ENCODE results near the gene UBE2C. TPM values are rescaled to one million over a fixed set of nuclear protein-coding genes. Genes with fewer than 3 reads are reported as not detected.

UBE2C gene
- total and polyA plus RNA-seq, 2 of the 8 experiments (the other 6 are each of a cell fraction or from before 2014, with no cell fraction given), result 243 to 326 TPM

DNA sequence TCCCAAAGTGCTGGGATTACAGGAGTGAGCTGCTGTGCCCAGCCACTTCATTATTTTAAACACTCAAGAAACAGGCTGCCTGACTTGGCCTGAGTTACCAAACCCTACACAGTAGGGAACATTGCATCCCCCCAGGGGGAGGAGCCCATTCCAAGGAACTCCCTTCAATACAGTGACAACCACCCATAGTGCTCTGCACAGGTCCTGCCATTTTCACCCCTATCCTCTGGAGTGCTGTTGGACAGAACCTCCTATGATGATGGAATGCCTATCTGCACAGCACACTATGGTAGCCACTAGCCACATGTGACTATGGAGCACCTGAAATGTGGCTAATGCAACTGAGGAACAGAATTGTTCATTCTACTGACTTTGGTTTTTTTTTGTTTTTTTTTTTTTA is 33.0 kb downstream of the UBE2C start:
- Histone ChIP-seq H3K18ac (ENCODE audit: extremely low read depth, low read length) (no peak overlapping the region), H3K27ac (ENCODE audit: low read depth, low read length) (no peak overlapping the region), H3K23me2 (ENCODE audit: low read depth, low read length) (no peaks in the 10 kb centered on the region), H2AFZ (ENCODE audit: low read length) (no peak overlapping the region), H3K23ac (ENCODE audit: insufficient read length) (no peak overlapping the region), H3K56ac (replicated peaks; ENCODE audit: insufficient read length, low read depth, low read length) (no peak overlapping the region), H4K91ac (replicated peaks; ENCODE audit: insufficient read length, low read length) (no peak overlapping the region), H2BK120ac (replicated peaks; ENCODE audit: low read depth, low read length) (no peak overlapping the region), H4K5ac (ENCODE audit: insufficient read length, low read depth, low read length) (no peak overlapping the region), H3K4me3 (ENCODE audit: extremely low read depth in 1 of 4, insufficient read depth in 2 of 4, low read depth in 3 of 4, low read length in 4 of 4) (no peak overlapping the region), H2BK15ac (ENCODE audit: low read length) (no peak overlapping the region), H3K79me1 (ENCODE audit: low read depth, low read length) (no peaks in the 10 kb centered on the region), H3K9me3 (ENCODE audit: insufficient read depth in 2 of 2, low read depth in 1 of 2, low read length in 1 of 2) (no peaks in the 10 kb centered on the region), H4K8ac (ENCODE audit: extremely low read depth, insufficient read depth, low read length) (no peak overlapping the region), H3K27me3 (replicated peaks in 1 of 4; ENCODE audit: control insufficient read depth in 3 of 4, extremely low read depth in 1 of 4, insufficient read depth in 3 of 4, low read length in 3 of 4) (no peaks in the 10 kb centered on the region), H3K4ac (replicated peaks; ENCODE audit: insufficient read length, low read depth, low read length) (no peak overlapping the region), H3K36me3 (ENCODE audit: control insufficient read depth in 2 of 4, insufficient read depth in 4 of 4, low read length in 3 of 4) (peaks cover 15 to 61% (median 27%) of the 10 kb centered on the region in 4 experiments), H3K9ac (replicated peaks in 1 of 4; ENCODE audit: extremely low read depth in 1 of 4, low read depth in 3 of 4, low read length in 3 of 4) (no peak overlapping the region), H4K20me1 (replicated peaks in 1 of 2; ENCODE audit: control insufficient read depth in 1 of 2, insufficient read depth in 2 of 2, low read length in 2 of 2) (no peaks in the 10 kb centered on the region), H3K14ac (ENCODE audit: insufficient read length) (no peak overlapping the region), H2BK12ac (ENCODE audit: low read depth, low read length) (no peak overlapping the region), H3K4me1 (replicated peaks in 1 of 4; ENCODE audit: control insufficient read depth in 3 of 4, insufficient read depth in 4 of 4, low read length in 3 of 4) (no peaks in the 10 kb centered on the region), H2AK5ac (ENCODE audit: low read depth, low read length) (no peak overlapping the region), H2BK20ac (ENCODE audit: low read length) (no peak overlapping the region), H2BK5ac (ENCODE audit: low read depth, low read length) (no peak overlapping the region), H3K79me2 (ENCODE audit: control insufficient read depth in 1 of 2, insufficient read depth in 2 of 2, low read length in 2 of 2) (no peaks in the 10 kb centered on the region; a peak in 1 of 4 replicates), H3K4me2 (ENCODE audit: insufficient read depth in 1 of 2, low read depth in 2 of 2, low read length in 2 of 2) (no peak overlapping the region)
- FAIRE-seq (no peak), DNase-seq (ENCODE audit: low read depth in 1 of 2, low spot score in 2 of 2) (no peak)
- CTCF ChIA-PET (ENCODE audit: partially characterized antibody), result interaction anchor here (1.2 kb wide), 2 partner anchors 22 to 46 kb away, joined by 3 to 6 read pairs; no protein-coding TSS in a partner anchor
- POLR2A ChIA-PET (ENCODE audit: partially characterized antibody), result interaction anchor here (0.7 to 13.8 kb wide), 7 partner anchors 9 to 89 kb away, joined by 3 to 178 read pairs (median 5); partner anchors contain the start of genes ACOT8, PCIF1, SNX21 and ZSWIM1
- no peak for TF ChIP-seq EP300 (IDR thresholded peaks at IDR 0.05; ENCODE audit: borderline replicate concordance in 1 of 2, low read depth in 2 of 2, low read length in 2 of 2)
- TF ChIP-seq HDAC2 (IDR thresholded peaks at IDR 0.05; ENCODE audit: borderline replicate concordance in 1 of 2, low read depth in 2 of 2, low read length in 2 of 2), result no peak
- TF ChIP-seq SP1 (IDR thresholded peaks at IDR 0.05; ENCODE audit: low read depth, low read length), result no peak
- TF ChIP-seq, protein P1, sequence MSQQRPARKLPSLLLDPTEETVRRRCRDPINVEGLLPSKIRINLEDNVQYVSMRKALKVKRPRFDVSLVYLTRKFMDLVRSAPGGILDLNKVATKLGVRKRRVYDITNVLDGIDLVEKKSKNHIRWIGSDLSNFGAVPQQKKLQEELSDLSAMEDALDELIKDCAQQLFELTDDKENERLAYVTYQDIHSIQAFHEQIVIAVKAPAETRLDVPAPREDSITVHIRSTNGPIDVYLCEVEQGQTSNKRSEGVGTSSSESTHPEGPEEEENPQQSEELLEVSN (IDR thresholded peaks at IDR 0.05), result no peak
- TF ChIP-seq TAF7 (optimal IDR thresholded peaks at IDR 0.05; ENCODE audit: borderline replicate concordance, low read depth, low read length), result no peak
- no peak for TF ChIP-seq SAP30 (IDR thresholded peaks at IDR 0.05; ENCODE audit: insufficient read depth, insufficient replicate concordance, low read length)
- no peak for TF ChIP-seq TBP (IDR thresholded peaks at IDR 0.05; ENCODE audit: low read depth, low read length)
- no peak for TF ChIP-seq EGR1 (IDR thresholded peaks at IDR 0.05; ENCODE audit: borderline replicate concordance, low read depth, low read length)
- TF ChIP-seq, protein P2, sequence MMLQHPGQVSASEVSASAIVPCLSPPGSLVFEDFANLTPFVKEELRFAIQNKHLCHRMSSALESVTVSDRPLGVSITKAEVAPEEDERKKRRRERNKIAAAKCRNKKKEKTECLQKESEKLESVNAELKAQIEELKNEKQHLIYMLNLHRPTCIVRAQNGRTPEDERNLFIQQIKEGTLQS (IDR thresholded peaks at IDR 0.05; ENCODE audit: insufficient read depth, low read depth, low read length), result no peak
- TF ChIP-seq, protein P3, sequence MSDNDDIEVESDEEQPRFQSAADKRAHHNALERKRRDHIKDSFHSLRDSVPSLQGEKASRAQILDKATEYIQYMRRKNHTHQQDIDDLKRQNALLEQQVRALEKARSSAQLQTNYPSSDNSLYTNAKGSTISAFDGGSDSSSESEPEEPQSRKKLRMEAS (IDR thresholded peaks at IDR 0.05), result no peak
- no peak for TF ChIP-seq CEBPB (IDR thresholded peaks at IDR 0.05; ENCODE audit: low read depth, low read length)
- TF ChIP-seq POLR2A (IDR thresholded peaks at IDR 0.05; ENCODE audit: control extremely low read depth in 1 of 2, low read depth in 2 of 2, low read length in 2 of 2), result no peak
- TF ChIP-seq SIRT6 (IDR thresholded peaks at IDR 0.05; ENCODE audit: low read length), result no peak
- no peak for TF ChIP-seq CHD1 (IDR thresholded peaks at IDR 0.05; ENCODE audit: low read depth, low read length)

All from H1 (cell line).